Activated T-cell treated with anti-CD3 and anti-CD28 coated beads for 1 hour (primary cell): ENCODE data around the gene CAV2.

Experiments
- DNase-seq: peaks from one replicate; pipeline ENCODE4 v3.0.0-alpha.2; 2020; ENCODE audit warnings: low read depth

CAV2 gene

GRCh38 chr7:116495736-116496135 is 3.8 kb upstream of the CAV2 start:
- no peak for DNase-seq

- no peak for DNase-seq
These were observed 2.9 kb upstream of the CAV2 start for GRCh38 chr7:116496653-116497052.

- no peak for DNase-seq
These were observed 1.8 kb upstream of the CAV2 start for GRCh38 chr7:116497708-116498107.

GRCh38 chr7:116500078-116500853 is 728 bp downstream of the CAV2 start:
- DNase-seq, result no peak

GRCh38 chr7:116501425-116502167 is 2.1 kb downstream of the CAV2 start:
- no peak for DNase-seq

GRCh38 chr7:116502201-116503096 is 2.9 kb downstream of the CAV2 start:
- DNase-seq, result no peak

GRCh38 chr7:116503835-116504234 is 4.3 kb downstream of the CAV2 start:
- no peak for DNase-seq

GRCh38 chr7:116505278-116505677 is 5.7 kb downstream of the CAV2 start:
- DNase-seq, result no peak

GRCh38 chr7:116505823-116506222 is 6.3 kb downstream of the CAV2 start:
- no peak for DNase-seq

- DNase-seq, result no peak
These were observed 10.5 kb downstream of the CAV2 start for GRCh38 chr7:116509982-116510579.

- no peak for DNase-seq
These were observed 11.3 kb downstream of the CAV2 start for GRCh38 chr7:116510795-116511194.

- no peak for DNase-seq
These were observed 12.3 kb downstream of the CAV2 start for GRCh38 chr7:116511552-116512519.

GRCh38 chr7:116512520-116513188 is 13.1 kb downstream of the CAV2 start:
- DNase-seq, result no peak

GRCh38 chr7:116515584-116515983 is 16.0 kb downstream of the CAV2 start:
- DNase-seq, result no peak

GRCh38 chr7:116516324-116516723 is 16.8 kb downstream of the CAV2 start:
- no peak for DNase-seq

- DNase-seq, result no peak
These were observed 18.1 kb downstream of the CAV2 start for GRCh38 chr7:116517626-116518025.

- DNase-seq, result no peak
These were observed 19.4 kb downstream of the CAV2 start for GRCh38 chr7:116518961-116519360.

- no peak for DNase-seq
These were observed 21.6 kb downstream of the CAV2 start for GRCh38 chr7:116521046-116521664.

GRCh38 chr7:116522247-116522646 is 22.7 kb downstream of the CAV2 start:
- DNase-seq, result no peak

GRCh38 chr7:116524221-116524608 is 24.7 kb downstream of the CAV2 start:
- DNase-seq, result no peak
